Panc1 (cell line): Measurements from ENCODE around the gene CHST15.

Experiments
- TCF7L2 ChIP-seq: IDR thresholded peaks from 2 replicates; pipeline ENCODE4 v1.6.1; 2011; ENCODE audit warnings: mild to moderate bottlenecking, low read depth, low read length, inconsistent platforms
- TF ChIP-seq, protein P1 (sequence below): fragments of 450-650 bp; IDR thresholded peaks from 2 replicates; pipeline ENCODE4 v1.5.1; 2017; ENCODE audit warnings: mild to moderate bottlenecking

DNA sequence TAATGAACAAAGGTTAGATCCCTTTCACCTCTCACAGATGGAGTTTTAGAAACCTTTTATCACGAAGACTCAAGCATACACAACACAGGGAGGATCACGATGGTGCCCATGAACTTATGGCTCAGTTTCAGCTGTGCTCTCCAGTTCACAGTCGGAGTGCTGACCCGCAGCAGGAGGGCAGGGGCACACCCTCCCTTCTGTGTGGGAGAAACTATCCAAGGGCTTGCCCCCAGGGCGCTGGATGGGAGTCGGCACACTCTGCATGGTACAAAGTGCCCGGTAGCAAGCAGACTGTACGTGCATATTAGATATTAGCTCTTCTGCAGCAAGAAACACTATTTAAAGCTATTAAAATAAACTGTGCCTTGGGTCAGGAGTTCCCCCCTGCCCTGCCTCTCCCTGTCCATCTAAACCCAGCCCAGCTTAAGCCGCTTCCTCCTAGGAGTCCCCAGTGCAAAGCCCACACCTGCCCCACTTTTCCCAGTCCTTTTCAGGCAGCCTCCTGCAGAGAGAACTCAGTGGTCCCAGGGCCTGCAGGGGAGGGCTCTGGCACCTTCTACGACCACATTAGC lies 76.5 kb downstream of the CHST15 start:
- TF ChIP-seq, protein P1, sequence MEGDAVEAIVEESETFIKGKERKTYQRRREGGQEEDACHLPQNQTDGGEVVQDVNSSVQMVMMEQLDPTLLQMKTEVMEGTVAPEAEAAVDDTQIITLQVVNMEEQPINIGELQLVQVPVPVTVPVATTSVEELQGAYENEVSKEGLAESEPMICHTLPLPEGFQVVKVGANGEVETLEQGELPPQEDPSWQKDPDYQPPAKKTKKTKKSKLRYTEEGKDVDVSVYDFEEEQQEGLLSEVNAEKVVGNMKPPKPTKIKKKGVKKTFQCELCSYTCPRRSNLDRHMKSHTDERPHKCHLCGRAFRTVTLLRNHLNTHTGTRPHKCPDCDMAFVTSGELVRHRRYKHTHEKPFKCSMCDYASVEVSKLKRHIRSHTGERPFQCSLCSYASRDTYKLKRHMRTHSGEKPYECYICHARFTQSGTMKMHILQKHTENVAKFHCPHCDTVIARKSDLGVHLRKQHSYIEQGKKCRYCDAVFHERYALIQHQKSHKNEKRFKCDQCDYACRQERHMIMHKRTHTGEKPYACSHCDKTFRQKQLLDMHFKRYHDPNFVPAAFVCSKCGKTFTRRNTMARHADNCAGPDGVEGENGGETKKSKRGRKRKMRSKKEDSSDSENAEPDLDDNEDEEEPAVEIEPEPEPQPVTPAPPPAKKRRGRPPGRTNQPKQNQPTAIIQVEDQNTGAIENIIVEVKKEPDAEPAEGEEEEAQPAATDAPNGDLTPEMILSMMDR, result no peak
- TF ChIP-seq TCF7L2, result no peak
